Panc1 (cell line): ENCODE results near the gene TET3. TPM values are rescaled to one million over a fixed set of nuclear protein-coding genes. Genes with fewer than 3 reads are reported as not detected.

Experiments used
- ATAC-seq: fragments of 200-7000 bp; cut with Tn5 transposase; 2 replicates; pipeline ENCODE4 v1.9.1; 2020; ENCODE audit warnings: mild to moderate bottlenecking, moderate library complexity
- BruUV-seq: library from RNA; stranded (reverse); fragments of 400-500 nt; replicated peaks from 2 replicates; lab custom pipeline; 2021; lab: Mats Ljungman, UMichigan
- CTCF ChIA-PET: fragments of 300-600 bp; sonication (Branson Sonifier 250); formaldehyde crosslinking; loops from one replicate; lab custom pipeline; 2022; ENCODE audit warnings: antibody characterized with exemption; lab: Charles Lee
- POLR2A ChIA-PET: fragments of 300-600 bp; sonication (Branson Sonifier 250); formaldehyde crosslinking; loops from one replicate; lab custom pipeline; 2022; ENCODE audit warnings: antibody characterized with exemption; lab: Charles Lee
- DNase-seq: peaks from one replicate; pipeline ENCODE4 v3.0.0-alpha.2; 2010; ENCODE audit warnings: low read depth, low spot score
- H3K27ac ChIP-seq: 2 replicates; pipeline ENCODE4 v1.5.1; 2011; ENCODE audit warnings: mild to moderate bottlenecking, low read length, inconsistent platforms
- H3K27me3 ChIP-seq: fragments of 200-500 bp; sonication (Bioruptor generic); 2 replicates; pipeline ENCODE4 v1.6.0; 2014; ENCODE audit warnings: low read length, inconsistent platforms; ENCODE audit not compliant: control insufficient read depth, insufficient read depth
- H3K36me3 ChIP-seq: fragments of 200-500 bp; sonication (Bioruptor generic); 2 replicates; pipeline ENCODE4 v1.5.1; 2014; ENCODE audit warnings: inconsistent platforms, mild to moderate bottlenecking, low read length, moderate library complexity; ENCODE audit not compliant: control insufficient read depth, insufficient read depth
- H3K4me1 ChIP-seq: 2 replicates; pipeline ENCODE4 v1.5.1; 2011; ENCODE audit warnings: inconsistent platforms, mild to moderate bottlenecking, low read length, moderate library complexity; ENCODE audit not compliant: control insufficient read depth, insufficient read depth
- H3K4me3 ChIP-seq, 2 experiments: 2 replicates each; pipeline ENCODE4 v1.5.1; 2011 to 2012; ENCODE audit warnings: low read depth in 2 of 2, low read length in 2 of 2, mild to moderate bottlenecking in 2 of 2, inconsistent platforms in 1 of 2, moderate library complexity in 1 of 2
- H3K9me3 ChIP-seq: fragments of 200-500 bp; sonication (Bioruptor generic); 2 replicates; pipeline ENCODE4 v1.5.1; 2014; ENCODE audit warnings: low read depth, mild to moderate bottlenecking, inconsistent platforms, low read length, moderate library complexity; ENCODE audit not compliant: control insufficient read depth, insufficient read depth
- CTCF ChIP-seq: fragments of 450-650 bp; IDR thresholded peaks from 2 replicates; pipeline ENCODE4 v1.5.1; 2017; ENCODE audit warnings: mild to moderate bottlenecking
- POLR2AphosphoS5 ChIP-seq: IDR thresholded peaks from 2 replicates; pipeline ENCODE4 v1.6.1; 2012; ENCODE audit warnings: mild to moderate bottlenecking, low read depth, low read length, moderate library complexity
- REST ChIP-seq, 2 experiments: IDR thresholded peaks; 2 replicates each; pipeline ENCODE4 v1.6.1; 2011 to 2012; ENCODE audit warnings: low read depth in 2 of 2, control low read depth in 1 of 2, low read length in 1 of 2, mild to moderate bottlenecking in 1 of 2, moderate library complexity in 1 of 2; ENCODE audit not compliant: insufficient read depth in 1 of 2
- SIN3A ChIP-seq: IDR thresholded peaks from 2 replicates; pipeline ENCODE4 v1.6.1; 2012; ENCODE audit warnings: low read depth, mild to moderate bottlenecking, low read length, moderate library complexity, borderline replicate concordance; ENCODE audit not compliant: insufficient read depth
- TCF7L2 ChIP-seq: IDR thresholded peaks from 2 replicates; pipeline ENCODE4 v1.6.1; 2011; ENCODE audit warnings: mild to moderate bottlenecking, low read depth, low read length, inconsistent platforms
- in situ Hi-C: cut with HindIII; loops from 2 replicates; pipeline ENCODE4 v1.10.0; 2016; ENCODE audit warnings: low sequenced_read_pairs, low pct_unique_long_range_greater_than_20kb
- intact Hi-C: fragments of 100-400 bp; cut with micrococcal nuclease; formaldehyde crosslinking; loops from one replicate; pipeline ENCODE4 v1.10.0; 2022; ENCODE audit not compliant: unreplicated experiment
- total RNA-seq: library from RNA; stranded (reverse); gene quantifications from one replicate; pipeline ENCODE4 v1.2.1, GENCODE V29; 2021; ENCODE audit not compliant: unreplicated experiment

The TET3 gene
- total RNA-seq, 1 experiment from 2014 or later, result 13.1 TPM

DNA sequence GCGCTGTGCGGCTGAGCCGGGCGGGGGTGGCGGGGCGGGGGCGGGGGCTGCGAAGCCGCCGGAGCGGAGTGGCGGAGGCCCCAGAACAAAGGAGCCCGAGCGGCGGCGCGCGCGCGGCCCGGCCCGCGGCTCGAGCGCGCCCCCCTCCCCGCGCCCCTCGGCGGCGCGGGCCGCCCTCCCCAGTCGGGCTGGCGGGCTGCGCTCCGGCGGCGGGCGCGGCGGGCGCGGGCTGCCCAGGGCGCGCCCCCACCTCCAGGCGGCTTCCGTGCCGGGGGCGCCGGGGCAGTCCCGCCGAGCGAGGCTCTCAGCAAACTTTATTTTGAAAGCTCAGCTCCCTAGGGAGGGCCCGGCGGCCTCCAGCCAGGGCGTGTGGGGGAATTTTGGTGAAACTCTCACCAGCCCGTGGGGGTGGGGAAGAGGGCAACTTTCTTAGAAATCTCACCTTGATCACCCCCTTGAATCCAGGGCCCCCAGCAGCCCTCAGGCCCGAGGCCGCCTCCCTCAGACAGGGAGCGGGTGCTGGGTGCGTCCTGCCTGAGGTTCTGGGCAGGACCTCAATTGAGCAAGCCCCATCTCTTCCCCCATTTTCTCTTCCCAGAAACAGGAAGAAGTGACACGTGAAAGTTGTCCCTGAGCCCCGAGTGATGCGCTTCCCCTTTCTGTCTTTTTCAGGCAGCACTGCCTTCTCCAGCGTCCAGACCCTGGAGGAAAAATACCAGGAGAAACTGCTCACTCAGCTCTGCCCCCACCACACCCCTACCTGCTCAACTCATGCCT is 786 bp downstream of the TET3 start:
- CTCF ChIA-PET, result no interaction called here
- peak; percentile 4; the same call in 1 of the 2 replicates for ATAC-seq
- Histone ChIP-seq H3K4me3 (peak overlapping the region; percentile 51 to 64), H3K27ac (peak overlapping the region; percentile 86), H3K27me3 (no peaks in the 10 kb centered on the region), H3K9me3 (no peaks in the 10 kb centered on the region), H3K36me3 (no peaks in the 10 kb centered on the region; the same call in 1 of the 2 replicates), H3K4me1 (peaks cover 60% of the 10 kb centered on the region)
- POLR2A ChIA-PET, result no interaction called here
- TF ChIP-seq SIN3A, result no peak
- intact Hi-C loops, result no loop called here
- no peak for DNase-seq
- in situ Hi-C loops, result no loop called here
- no TSS peak for BruUV-seq

GRCh38 chr2:73986085-73986681 is 1.5 kb downstream of the TET3 start:
- peaks cover 53% of the 10 kb centered on the region for H3K4me1 ChIP-seq
- H3K4me3 ChIP-seq, result peak overlapping the region; percentile 51 to 64
- no peaks in the 10 kb centered on the region for H3K27me3 ChIP-seq
- no peak for ATAC-seq
- no TSS peak for BruUV-seq
- no peaks in the 10 kb centered on the region for H3K9me3 ChIP-seq
- ChIA-PET CTCF (interaction anchor here (1.9 kb wide), 1 partner anchor 158 kb away, joined by 13 read pairs; the partner anchor contains the start of gene STAMBP), POLR2A (interaction anchor here (0.5 kb wide), 1 partner anchor 130 kb away, joined by 11 read pairs; no protein-coding TSS in a partner anchor)
- DNase-seq, result no peak
- TF ChIP-seq POLR2AphosphoS5, result no peak
- TF ChIP-seq CTCF, result no peak
- no peak for TF ChIP-seq REST (IDR thresholded peaks at IDR 0.05; ENCODE audit: insufficient read depth in 1 of 2, low read depth in 2 of 2, low read length in 1 of 2)
- no peak for TF ChIP-seq TCF7L2
- no peak for TF ChIP-seq SIN3A
- intact Hi-C loops, result no loop called here
- H3K27ac ChIP-seq, result peak overlapping the region; percentile 86
- in situ Hi-C loops, result no loop called here
- H3K36me3 ChIP-seq, result no peaks in the 10 kb centered on the region
